ENCODE measurements around the gene NFKB2.

NFKB2 gene

DNA sequence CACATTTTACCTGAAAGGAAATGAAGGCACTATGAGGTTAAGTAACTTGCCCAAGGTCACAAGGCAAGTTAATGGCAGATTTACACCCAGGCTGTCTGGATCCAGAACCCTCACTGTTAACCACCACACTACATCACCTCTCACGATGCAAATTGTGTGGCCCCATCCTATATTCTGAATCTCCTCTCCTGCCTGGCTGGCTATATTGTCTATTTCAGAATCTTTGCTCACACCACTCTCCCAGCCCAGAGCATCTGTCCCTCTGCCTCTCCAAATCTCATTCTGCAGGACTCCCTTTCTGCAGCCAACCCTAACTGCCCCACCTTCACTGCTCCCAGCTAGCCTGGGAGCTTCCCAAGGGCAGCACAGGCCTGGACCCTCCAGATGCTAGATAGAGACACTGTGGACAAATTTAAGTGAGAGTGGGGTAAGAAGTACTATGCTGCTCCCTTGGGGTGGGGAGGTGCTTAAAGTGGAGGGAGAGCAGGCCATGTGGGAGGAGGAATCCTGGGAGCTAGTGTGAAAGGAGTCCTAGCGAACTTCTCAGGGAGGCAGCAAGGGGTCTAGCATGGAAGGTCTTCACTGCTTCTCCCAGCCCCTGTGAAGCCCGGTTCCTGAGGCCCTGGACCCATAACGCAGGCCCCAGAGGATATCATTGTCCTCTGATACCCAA, 36.1 kb downstream of the NFKB2 start:
- Mint-ChIP-seq H3K36me3 (peaks cover 14 to 17% of the 10 kb centered on the region in 2 donors), H3K27me3 (no peaks in the 10 kb centered on the region), H3K4me3 (peak overlapping the region; percentile 93 to 96), H3K27ac (peak overlapping the region; percentile 94), H3K4me1 (peaks cover 34 to 56% of the 10 kb centered on the region in 2 donors), H3K9me3 (no peaks in the 10 kb centered on the region)
- no peak for DNase-seq
- ATAC-seq (replicated peaks): no peak

DNA sequence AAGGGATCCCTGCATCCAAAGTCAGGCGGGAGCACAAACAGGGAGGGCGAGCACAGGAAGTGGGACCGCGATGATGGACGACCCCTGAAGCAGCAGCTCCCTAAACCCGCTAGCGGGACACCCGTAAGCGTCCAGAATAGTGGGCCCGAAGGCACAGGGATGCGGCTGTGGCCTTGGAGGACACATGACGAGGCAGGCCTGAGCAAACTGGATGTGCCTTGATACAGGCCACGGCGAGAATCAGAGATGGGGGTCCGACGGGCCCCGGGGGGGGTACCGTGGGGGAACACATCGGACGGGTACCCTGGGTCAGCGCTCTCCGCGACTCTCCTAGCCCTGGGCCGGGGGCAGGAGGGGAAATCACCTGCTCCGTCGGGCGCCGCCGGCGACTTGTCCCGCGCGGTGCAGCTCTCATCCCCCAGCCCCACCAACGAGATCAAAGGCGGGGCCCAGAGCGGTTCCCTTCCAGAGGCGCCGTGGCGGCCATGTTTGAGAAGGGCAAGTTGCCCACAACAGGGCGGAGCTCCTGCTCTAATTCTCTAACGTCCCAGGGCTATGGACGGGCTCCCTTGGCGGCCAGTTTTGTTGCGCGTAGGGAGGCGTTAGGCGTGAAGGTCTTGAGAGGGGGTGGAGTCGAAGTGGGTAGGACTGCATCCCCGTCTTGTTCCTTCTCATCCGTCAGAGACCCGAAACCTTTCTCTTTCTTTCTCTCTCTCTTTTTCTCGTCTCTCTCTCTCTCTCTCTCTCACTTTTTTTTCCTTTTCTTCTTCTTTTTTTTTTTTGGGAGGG, 36.9 kb downstream of the NFKB2 start, which contains the start of gene CUEDC2:
TSS of gene CUEDC2 (minus strand) at position 413 of the 789 bp plus-strand sequence. CDS start 7,386 bp downstream, outside the sequence.
- peak; percentile 93 to 97 for ATAC-seq (replicated peaks)
- H3K9me3 Mint-ChIP-seq: no peaks in the 10 kb centered on the region
- peak; percentile 96 for DNase-seq
- peak within 1 kb of the TSS; percentile 93 to 96 for H3K4me3 Mint-ChIP-seq
- H3K36me3 Mint-ChIP-seq: peaks cover 10 to 12% of the 10 kb centered on the region in 2 donors
- peak within 1 kb of the TSS; percentile 94 for H3K27ac Mint-ChIP-seq
- H3K4me1 Mint-ChIP-seq: peaks cover 31 to 52% of the 10 kb centered on the region in 2 donors
- no peaks in the 10 kb centered on the region for H3K27me3 Mint-ChIP-seq

DNA sequence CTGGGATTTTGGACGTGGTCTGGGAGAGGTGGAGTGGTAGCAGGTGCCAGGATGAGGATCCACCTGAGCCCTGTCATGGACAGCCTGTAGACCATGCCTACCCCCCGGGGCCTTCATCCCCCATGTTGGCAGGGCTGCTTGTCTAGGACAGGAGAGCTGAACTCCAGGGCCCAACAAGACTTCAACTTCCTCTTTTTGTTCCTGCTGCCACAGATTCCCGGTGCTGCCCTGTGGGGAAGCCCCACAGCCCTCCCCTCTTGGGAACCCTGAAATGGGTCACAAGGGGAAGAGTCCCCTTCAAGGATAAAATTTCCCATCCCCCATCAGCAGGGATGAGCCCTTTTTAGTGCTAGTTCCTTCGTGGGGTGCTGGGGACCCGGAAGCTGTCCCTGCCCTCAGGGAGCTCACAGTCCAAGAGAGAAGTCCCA, 38.1 kb downstream of the NFKB2 start:
- peak overlapping the region; percentile 94 for H3K27ac Mint-ChIP-seq
- no peaks in the 10 kb centered on the region for H3K9me3 Mint-ChIP-seq
- peaks cover 7% of the 10 kb centered on the region in 2 donors for H3K36me3 Mint-ChIP-seq
- peak overlapping the region; percentile 93 to 96 for H3K4me3 Mint-ChIP-seq
- ATAC-seq (replicated peaks) (no peak), DNase-seq (no peak)
- no peaks in the 10 kb centered on the region for H3K27me3 Mint-ChIP-seq
- H3K4me1 Mint-ChIP-seq: peaks cover 30 to 47% of the 10 kb centered on the region in 2 donors

DNA sequence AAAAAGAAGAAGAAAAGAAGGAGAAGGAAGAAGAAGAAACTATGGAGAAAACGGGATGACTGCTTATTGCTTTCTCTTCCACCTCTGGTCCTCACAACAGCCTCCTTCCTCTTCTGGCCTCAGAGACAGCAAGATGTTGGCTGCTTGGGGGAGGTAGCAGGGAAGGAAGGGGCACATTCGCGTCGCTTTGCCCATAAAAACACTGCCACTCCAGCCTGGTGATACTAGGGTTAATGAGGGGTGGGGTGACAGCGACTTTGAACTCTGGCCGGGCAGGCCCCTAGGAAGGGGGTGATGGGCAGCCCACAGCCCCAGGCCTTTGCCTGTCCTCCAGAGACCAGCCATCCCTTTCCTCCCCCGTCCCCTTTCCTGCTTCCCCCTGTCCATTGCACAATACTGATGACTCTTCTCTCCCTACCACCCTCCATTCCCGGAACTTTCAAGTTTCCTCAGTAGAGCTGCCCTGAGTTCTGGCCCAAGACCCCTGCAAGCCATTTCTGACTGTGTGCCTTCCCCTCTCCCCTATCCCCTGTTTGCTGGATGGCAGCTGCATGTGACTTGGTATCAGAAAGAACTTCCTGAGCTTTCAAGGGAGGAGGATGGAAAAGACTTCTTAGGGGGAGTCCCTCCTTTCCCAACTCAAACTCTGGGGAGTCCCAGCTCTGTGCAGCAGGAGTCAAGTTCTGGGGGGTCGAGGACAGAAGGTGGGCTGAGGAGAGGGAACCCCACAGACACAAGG, 39.1 kb downstream of the NFKB2 start:
- peaks cover 7% of the 10 kb centered on the region in 2 donors for H3K36me3 Mint-ChIP-seq
- peak overlapping the region; percentile 5 to 82 for H3K4me3 Mint-ChIP-seq
- DNase-seq (no peak), ATAC-seq (replicated peaks) (no peak)
- peak overlapping the region; percentile 10 for H3K27ac Mint-ChIP-seq
- no peaks in the 10 kb centered on the region for H3K27me3 Mint-ChIP-seq
- H3K4me1 Mint-ChIP-seq: peaks cover 30 to 47% of the 10 kb centered on the region in 2 donors
- no peaks in the 10 kb centered on the region for H3K9me3 Mint-ChIP-seq

DNA sequence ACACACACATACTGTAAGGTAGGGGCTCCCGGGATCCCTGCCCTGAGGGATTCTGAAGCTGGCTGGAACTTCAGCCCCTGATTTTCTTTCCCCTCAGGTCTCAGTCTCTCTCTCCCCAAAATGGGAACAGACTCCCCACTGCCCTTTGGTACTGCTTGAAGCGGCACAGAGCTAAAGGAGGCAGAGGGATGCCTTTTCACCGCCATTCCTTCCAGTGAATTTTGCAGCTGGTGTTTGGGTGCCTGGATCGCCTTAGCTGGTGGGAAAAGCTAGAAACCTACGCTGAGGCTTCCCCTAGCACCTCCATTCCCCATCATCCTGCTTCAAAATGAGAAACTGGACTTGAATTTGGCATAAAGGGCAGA, 39.6 kb downstream of the NFKB2 start:
- Mint-ChIP-seq H3K27ac (peak overlapping the region; percentile 10), H3K4me1 (peaks cover 30 to 47% of the 10 kb centered on the region in 2 donors), H3K36me3 (peaks cover 7% of the 10 kb centered on the region in 2 donors), H3K27me3 (no peaks in the 10 kb centered on the region), H3K9me3 (no peaks in the 10 kb centered on the region), H3K4me3 (peak overlapping the region; percentile 74 to 82)
- ATAC-seq (replicated peaks) (no peak), DNase-seq (no peak)

DNA sequence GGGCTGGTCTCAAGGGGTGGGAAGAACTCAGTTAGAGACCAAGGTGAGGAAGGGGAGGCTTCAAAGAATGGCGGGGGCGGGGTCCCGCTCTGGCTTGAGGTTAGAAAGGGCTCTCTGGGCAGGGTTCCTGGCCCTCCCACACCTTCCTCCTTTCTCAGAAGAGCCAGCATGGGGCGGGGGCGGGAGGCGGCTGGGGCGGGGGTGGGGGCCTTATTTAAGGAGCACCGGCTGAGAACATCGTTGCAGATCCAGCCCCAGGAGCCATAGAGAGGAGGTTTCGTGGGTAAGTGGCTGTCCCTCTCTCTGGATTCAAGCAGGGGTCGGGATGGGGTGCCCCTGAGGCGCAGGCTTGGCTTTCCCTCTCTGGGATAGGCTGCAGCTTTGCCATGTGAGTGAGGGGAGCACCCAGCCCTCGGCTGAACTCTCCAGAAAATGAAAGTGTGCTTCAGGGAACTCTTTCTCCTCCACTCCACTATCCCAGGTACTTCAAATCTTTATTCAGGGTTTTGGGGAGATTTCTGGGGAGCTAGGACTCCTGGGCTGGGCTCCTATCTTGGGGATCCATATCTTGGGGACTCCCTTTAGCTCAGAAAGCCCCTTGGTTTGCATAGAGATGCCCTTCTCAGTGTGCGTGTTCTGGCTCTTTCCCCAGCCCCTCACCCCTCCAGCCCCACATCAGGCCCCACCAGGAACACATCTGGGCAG, 40.2 kb downstream of the NFKB2 start:
- peak; percentile 3 to 7 for ATAC-seq (replicated peaks)

DNA sequence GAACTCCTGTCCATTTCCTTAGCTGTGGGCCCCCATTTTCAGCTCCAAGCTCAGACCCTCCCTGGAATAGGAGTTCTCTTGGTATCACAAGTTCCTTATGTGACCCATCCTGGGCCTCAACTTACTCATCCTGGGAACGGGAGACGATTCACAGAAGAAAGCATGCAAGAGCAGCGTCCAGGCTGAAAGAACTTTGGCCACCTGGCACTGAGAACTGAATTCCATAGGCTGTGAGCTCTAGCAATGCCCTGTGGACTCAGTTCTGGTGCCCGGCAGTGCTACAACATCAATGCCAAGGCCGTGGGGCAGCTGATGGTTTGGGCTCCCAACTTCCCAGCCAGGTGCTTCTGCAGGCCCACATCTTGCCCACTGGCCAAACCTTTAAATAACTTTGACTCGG, 40.8 kb downstream of the NFKB2 start:
- Mint-ChIP-seq H3K27ac (peak overlapping the region; percentile 10), H3K4me1 (peaks cover 30 to 52% of the 10 kb centered on the region in 2 donors), H3K27me3 (no peaks in the 10 kb centered on the region), H3K36me3 (peaks cover 4 to 7% of the 10 kb centered on the region in 2 donors), H3K4me3 (peak overlapping the region; percentile 74 to 82), H3K9me3 (no peaks in the 10 kb centered on the region)
- ATAC-seq (replicated peaks) (no peak), DNase-seq (no peak)

More for the DNA sequence above, 40.2 kb downstream of the NFKB2 start:
- Mint-ChIP-seq H3K4me3 (peak overlapping the region; percentile 74 to 82), H3K4me1 (peaks cover 30 to 49% of the 10 kb centered on the region in 2 donors), H3K27ac (peak overlapping the region; percentile 10), H3K9me3 (no peaks in the 10 kb centered on the region), H3K36me3 (peaks cover 4 to 7% of the 10 kb centered on the region in 2 donors), H3K27me3 (no peaks in the 10 kb centered on the region)
- DNase-seq: no peak

DNA sequence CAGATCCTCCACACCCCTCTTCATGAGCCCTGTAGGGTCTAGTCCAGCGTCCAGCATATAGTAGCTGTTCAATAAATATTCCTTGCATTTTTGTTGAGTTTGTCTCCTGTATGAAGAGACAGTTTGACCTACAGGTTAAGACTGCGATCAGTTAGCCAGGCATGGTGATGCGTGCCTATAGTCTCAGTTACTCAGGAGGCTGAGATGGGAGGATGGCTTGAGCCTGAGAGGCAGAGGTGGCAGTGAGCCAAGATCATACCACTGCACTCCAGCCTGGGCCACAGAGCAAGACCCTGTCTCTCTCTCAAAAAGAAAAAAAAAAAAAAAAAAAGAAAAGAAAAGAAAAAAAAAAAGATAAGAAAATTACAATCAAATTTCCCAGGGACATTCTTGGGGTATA, 42.0 kb downstream of the NFKB2 start:
- ATAC-seq (replicated peaks): no peak
- H3K9me3 Mint-ChIP-seq: no peaks in the 10 kb centered on the region
- no peaks in the 10 kb centered on the region for H3K27me3 Mint-ChIP-seq
- DNase-seq: no peak
- peaks cover 24 to 45% of the 10 kb centered on the region in 2 donors for H3K4me1 Mint-ChIP-seq
- H3K27ac Mint-ChIP-seq: no peak overlapping the region
- H3K36me3 Mint-ChIP-seq: peaks cover 0 to 3% of the 10 kb centered on the region in 2 donors
- H3K4me3 Mint-ChIP-seq: peak overlapping the region; percentile 6 to 25

DNA sequence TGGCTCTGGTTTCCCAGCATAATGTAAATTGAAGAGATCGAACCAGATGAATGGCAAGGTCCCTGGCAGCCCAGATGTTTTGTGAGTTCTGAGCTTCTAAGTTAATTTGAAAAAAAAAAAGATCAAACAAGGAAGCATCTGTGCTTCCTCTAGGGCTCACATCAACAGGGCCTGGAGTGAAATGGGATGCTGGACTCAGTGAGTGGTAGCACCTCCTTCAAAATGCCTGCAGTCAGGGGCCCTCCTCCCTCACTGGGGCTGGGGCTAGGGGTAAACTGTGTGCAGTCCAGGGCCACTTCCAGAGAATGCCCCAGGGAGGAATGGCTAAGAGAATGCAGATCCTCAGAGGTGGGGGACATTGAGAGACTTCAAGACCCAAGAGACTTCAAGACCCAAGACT, 42.9 kb downstream of the NFKB2 start:
- no peak for ATAC-seq (replicated peaks)
- no peaks in the 10 kb centered on the region for H3K9me3 Mint-ChIP-seq

DNA sequence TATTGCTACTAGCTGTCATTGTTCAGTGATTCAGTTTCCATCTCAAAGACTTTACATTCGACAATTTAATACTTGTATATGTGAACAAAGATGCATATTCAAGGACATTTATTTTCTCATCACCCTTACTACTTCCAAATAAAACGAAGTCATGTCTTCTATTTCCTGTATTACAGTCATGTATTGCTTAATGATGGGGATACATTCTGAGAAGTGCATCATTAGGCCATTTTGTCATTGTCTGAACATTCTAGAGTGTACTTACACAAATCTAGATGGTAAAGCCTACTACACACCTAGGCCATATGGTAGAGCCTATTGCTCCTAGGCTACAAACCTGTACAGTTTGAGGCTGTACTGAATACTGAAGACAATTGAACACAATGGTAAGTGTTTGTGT, 49.3 kb downstream of the NFKB2 start:
- no peaks in the 10 kb centered on the region for H3K36me3 Mint-ChIP-seq
- peaks cover 10 to 15% of the 10 kb centered on the region in 2 donors for H3K4me1 Mint-ChIP-seq
- DNase-seq (no peak), ATAC-seq (replicated peaks) (no peak)
- no peaks in the 10 kb centered on the region for H3K9me3 Mint-ChIP-seq
- no peak overlapping the region for H3K4me3 Mint-ChIP-seq
- no peaks in the 10 kb centered on the region for H3K27me3 Mint-ChIP-seq
- H3K27ac Mint-ChIP-seq: no peak overlapping the region

More for the DNA sequence above, 42.9 kb downstream of the NFKB2 start:
- Mint-ChIP-seq H3K4me3 (no peak overlapping the region), H3K27ac (no peak overlapping the region), H3K36me3 (peaks cover 0 to 3% of the 10 kb centered on the region in 2 donors), H3K4me1 (peaks cover 21 to 40% of the 10 kb centered on the region in 2 donors), H3K27me3 (no peaks in the 10 kb centered on the region)
- no peak for DNase-seq

DNA sequence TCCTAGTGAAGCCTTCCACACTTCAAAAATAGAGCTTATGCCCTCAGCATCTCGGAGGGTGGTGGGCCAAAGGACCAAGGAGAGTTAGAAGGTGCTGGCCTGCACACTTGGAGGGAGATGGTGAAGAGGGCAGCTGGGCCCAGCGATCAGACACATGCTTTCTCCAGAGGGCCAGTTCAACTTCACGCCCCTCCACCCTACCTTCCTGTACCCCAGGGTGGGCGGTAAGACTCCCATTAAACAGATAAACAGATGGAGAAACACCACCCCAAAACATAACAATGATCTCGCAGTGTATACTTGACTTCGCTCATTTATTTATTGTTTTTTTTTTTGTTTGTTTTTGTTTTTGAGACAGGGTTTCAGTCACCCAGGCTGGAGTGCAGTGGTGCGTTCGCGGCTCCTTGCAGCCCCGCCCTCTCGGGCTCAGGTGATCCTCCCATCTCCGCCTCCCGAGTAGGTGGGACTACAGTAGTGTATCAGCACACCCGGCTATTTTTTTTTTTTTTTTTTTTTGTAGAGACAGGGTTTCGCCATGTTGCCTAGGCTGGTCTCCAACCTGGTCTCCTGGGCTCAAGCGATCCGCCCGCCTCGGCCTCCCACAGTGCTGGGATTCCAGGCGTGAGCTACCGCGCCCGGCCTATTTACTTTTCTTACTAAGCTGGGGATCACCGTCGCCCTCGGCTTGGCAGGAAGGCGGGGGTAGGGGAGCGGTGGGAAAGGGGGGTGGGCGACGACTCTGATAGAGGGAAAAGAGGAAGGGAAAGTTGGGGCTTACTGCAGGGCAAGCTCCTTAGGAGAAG, 54.0 kb downstream of the NFKB2 start:
- no peaks in the 10 kb centered on the region for H3K27me3 Mint-ChIP-seq
- no peaks in the 10 kb centered on the region for H3K9me3 Mint-ChIP-seq
- peaks cover 5 to 17% of the 10 kb centered on the region in 2 donors for H3K36me3 Mint-ChIP-seq
- H3K4me3 Mint-ChIP-seq: peak overlapping the region; percentile 93 to 96
- H3K4me1 Mint-ChIP-seq: peaks cover 20 to 32% of the 10 kb centered on the region in 2 donors
- ATAC-seq (replicated peaks): peak; percentile 74 to 75
- H3K27ac Mint-ChIP-seq: peak overlapping the region; percentile 96
- DNase-seq: peak; percentile 79

DNA sequence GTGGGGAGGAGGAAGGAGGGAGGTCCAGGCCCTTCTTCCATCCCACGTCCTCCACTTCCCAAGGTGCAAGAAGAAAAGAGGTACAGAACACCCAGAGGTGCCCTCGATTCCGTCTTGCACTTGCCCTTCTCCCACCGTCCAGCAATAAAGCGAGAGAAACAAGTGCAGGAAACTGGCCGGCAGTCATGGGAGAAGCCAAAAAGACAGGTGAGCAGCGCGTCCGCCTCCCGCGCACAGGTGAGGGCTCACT, 54.5 kb downstream of the NFKB2 start:
- peaks cover 5 to 17% of the 10 kb centered on the region in 2 donors for H3K36me3 Mint-ChIP-seq
- peaks cover 20 to 32% of the 10 kb centered on the region in 2 donors for H3K4me1 Mint-ChIP-seq
- H3K9me3 Mint-ChIP-seq: no peaks in the 10 kb centered on the region
- ATAC-seq (replicated peaks) (no peak), DNase-seq (no peak)
- peak overlapping the region; percentile 93 to 96 for H3K4me3 Mint-ChIP-seq
- peak overlapping the region; percentile 96 for H3K27ac Mint-ChIP-seq
- no peaks in the 10 kb centered on the region for H3K27me3 Mint-ChIP-seq

DNA sequence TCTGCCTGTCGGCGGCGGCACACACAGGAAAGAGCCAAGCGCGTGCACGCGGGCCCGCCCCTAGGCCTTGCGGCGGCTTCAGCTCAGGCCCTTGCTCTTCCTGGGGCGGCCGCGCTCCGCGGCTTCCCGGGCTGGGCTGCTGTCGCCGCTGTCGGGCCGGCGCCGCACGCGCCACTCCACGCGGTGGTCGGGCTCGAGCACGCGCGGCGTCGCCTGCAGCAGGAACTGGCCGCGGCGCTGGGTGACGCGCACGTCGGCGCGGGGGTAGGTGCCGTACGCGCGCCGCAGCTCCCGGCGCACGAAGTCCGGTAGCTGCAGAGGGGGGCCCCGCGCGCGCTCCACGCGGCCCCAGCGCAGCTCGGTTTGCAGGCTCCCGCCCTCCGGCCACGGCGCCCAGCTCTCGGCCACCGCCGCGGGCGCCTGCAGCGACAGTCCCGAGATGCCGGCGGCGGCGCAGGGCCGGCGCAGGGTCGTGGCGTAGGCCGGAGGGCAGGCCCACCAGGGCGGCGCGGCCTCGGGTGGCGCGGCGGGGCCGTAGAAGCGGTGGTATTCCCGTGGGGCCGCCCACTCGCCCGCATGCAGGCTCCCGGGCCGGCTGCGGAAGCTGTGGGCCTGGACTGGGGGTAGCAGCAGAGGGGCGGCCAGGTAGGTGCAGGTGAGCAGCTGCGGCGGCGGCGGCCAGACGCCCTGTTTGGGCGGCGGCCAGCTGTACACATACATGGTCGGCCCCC, 55.0 kb downstream of the NFKB2 start:
- DNase-seq (peak; percentile 89), ATAC-seq (replicated peaks) (peak; percentile 85)
- Mint-ChIP-seq H3K9me3 (no peaks in the 10 kb centered on the region), H3K27ac (peak overlapping the region; percentile 96), H3K4me1 (peaks cover 20 to 32% of the 10 kb centered on the region in 2 donors), H3K27me3 (no peaks in the 10 kb centered on the region), H3K36me3 (peaks cover 5 to 20% of the 10 kb centered on the region in 2 donors), H3K4me3 (peak overlapping the region; percentile 93 to 96)
